Activated CD4-positive, alpha-beta memory T cell treated with anti-CD3 and anti-CD28 coated beads for 36 hours (primary cell): Measurements from ENCODE around the gene DRAP1. TPM values are rescaled to one million over a fixed set of nuclear protein-coding genes. Genes with fewer than 3 reads are reported as not detected.
"Not testable (repeated sequence)": the region's sequence is repeated elsewhere in the genome, so short reads cannot be mapped to it uniquely, and the experiment has no call there.

Experiments used
- CTCF ChIA-PET: fragments of 350-600 bp; sonication (Branson Sonifier 250); formaldehyde crosslinking; loops from one replicate; lab custom pipeline; 2021; ENCODE audit warnings: antibody characterized with exemption, inconsistent platforms; lab: Charles Lee
- POLR2A ChIA-PET: fragments of 350-600 bp; sonication (Branson Sonifier 250); formaldehyde crosslinking; loops from one replicate; lab custom pipeline; 2021; ENCODE audit warnings: antibody characterized with exemption; lab: Charles Lee
- DNase-seq: peaks from one replicate; pipeline ENCODE4 v3.0.0-alpha.2; 2020
- H3K27ac Mint-ChIP-seq: one replicate; pipeline ENCODE4 v1.8.0; 2021; ENCODE audit warnings: mixed read lengths
- H3K27me3 Mint-ChIP-seq: one replicate; pipeline ENCODE4 v1.8.0; 2021; ENCODE audit warnings: mixed read lengths
- H3K36me3 Mint-ChIP-seq: one replicate; pipeline ENCODE4 v1.8.0; 2021; ENCODE audit warnings: mixed read lengths
- H3K4me1 Mint-ChIP-seq: one replicate; pipeline ENCODE4 v1.8.0; 2021; ENCODE audit warnings: low read depth, mixed read lengths
- H3K4me3 Mint-ChIP-seq: one replicate; pipeline ENCODE4 v1.8.0; 2021; ENCODE audit warnings: mild to moderate bottlenecking, mixed read lengths
- H3K9me3 Mint-ChIP-seq: one replicate; pipeline ENCODE4 v1.8.0; 2021; ENCODE audit warnings: mixed read lengths
- intact Hi-C: fragments of 100-400 bp; cut with micrococcal nuclease; formaldehyde crosslinking; loops from one replicate; pipeline ENCODE4 v1.15.1; 2023
- total RNA-seq, 2 experiments: library from RNA; stranded (reverse); gene quantifications; one replicate each; pipeline ENCODE4 v1.2.3, GENCODE V29; 2021

Gene DRAP1
- total RNA-seq, 2 experiments from 2014 or later, result 154 to 169 TPM

DNA sequence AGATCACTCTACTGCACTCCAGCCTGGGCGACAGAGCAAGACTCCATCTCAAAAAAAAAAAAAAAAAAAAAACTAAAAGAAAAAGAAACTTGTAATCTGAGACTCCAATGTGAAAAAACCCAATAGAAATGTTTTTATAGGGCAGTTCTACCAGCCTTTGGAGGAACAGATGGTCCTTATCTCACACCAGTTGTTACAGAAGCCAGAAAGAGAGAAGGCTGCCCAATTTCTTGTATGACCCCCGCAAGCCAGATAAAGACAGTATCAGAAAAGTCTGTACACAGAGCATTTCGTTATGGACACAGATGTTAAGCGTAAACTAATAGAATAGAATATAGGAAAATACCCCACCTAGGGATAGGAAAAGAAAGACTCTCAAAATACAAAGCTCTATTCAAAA, 14.8 kb downstream of the DRAP1 start:
- peaks cover 2% of the 10 kb centered on the region for H3K27me3 Mint-ChIP-seq
- ChIA-PET CTCF (interaction anchor here (1.1 kb wide), 1 partner anchor 9 kb away, joined by 4 read pairs; no protein-coding TSS in a partner anchor), POLR2A (no interaction called here)
- intact Hi-C loops, result no loop called here
- no peak overlapping the region for H3K4me3 Mint-ChIP-seq
- DNase-seq, result no peak
- H3K9me3 Mint-ChIP-seq, result no peaks in the 10 kb centered on the region
- no peak overlapping the region for H3K27ac Mint-ChIP-seq
- peaks cover 6% of the 10 kb centered on the region for H3K4me1 Mint-ChIP-seq
- no peaks in the 10 kb centered on the region for H3K36me3 Mint-ChIP-seq

DNA sequence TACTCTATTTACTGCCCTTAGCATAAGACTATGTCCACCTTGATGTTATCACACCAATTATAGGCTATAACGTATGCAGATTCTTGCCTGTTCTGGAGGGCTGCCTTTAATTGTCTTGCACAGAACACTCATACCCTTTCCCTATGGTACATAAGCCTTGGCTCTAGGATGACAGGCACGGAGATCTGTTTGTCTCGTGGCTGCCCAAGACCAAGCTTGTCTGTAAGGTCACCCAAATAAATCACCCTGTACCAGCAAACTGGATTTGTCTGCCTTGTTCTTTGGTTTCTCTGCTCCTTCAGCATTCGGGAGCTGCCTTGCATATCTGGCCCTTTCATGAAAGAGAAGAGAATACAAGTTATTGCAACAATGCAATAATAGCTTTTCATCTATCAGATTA, 18.5 kb downstream of the DRAP1 start:
- H3K36me3 Mint-ChIP-seq, result no peaks in the 10 kb centered on the region

DNA sequence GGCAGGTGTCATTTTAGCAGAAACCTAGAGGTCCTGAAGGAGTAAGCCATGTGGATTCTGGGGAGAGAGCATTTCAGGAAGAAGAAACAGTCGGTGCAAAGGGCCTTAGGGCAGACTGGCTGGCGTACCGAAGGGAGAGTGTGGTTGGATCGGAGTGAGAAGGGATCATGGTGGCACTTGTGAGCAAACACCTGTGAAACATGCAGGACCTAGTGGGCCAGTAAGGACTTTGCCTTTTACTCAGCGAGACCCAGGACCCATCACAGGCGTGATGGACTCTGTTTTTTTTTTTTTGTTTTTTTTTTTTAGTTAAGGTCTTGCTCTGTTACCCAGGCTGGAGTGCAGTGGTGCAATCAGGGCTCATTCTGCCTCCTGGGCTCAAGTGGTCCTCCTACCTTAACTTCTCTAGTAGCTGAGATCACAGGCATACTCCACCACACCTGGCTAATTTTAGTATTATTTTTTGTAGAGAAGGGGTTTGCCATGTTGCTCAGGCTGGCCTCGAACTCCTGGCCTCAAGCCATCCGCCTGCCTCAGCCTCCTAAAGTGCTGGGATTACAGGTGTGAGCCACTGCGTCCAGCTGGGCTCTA, 22.6 kb downstream of the DRAP1 start:
- Mint-ChIP-seq H3K36me3 (no peaks in the 10 kb centered on the region), H3K27ac (peak overlapping the region; percentile 74), H3K27me3 (peaks cover 2% of the 10 kb centered on the region), H3K4me1 (peaks cover 9% of the 10 kb centered on the region), H3K4me3 (no peak overlapping the region), H3K9me3 (no peaks in the 10 kb centered on the region)
- CTCF ChIA-PET, result interaction anchor here (0.8 kb wide), 1 partner anchor 124 kb away, joined by 7 read pairs; no protein-coding TSS in a partner anchor
- intact Hi-C loops, result no loop called here
- no peak for DNase-seq
- POLR2A ChIA-PET, result interaction anchor here (0.7 kb wide), 1 partner anchor 17 kb away, joined by 5 read pairs; no protein-coding TSS in a partner anchor

More for the DNA sequence above, 18.5 kb downstream of the DRAP1 start:
- CTCF ChIA-PET, result interaction anchor here (1.7 kb wide), 2 partner anchors 51 to 158 kb away, joined by 3 to 4 read pairs; no protein-coding TSS in a partner anchor
- H3K4me1 Mint-ChIP-seq, result peaks cover 9% of the 10 kb centered on the region
- no peak overlapping the region for H3K27ac Mint-ChIP-seq
- no peak for DNase-seq
- POLR2A ChIA-PET, result interaction anchor here (0.8 to 1.0 kb wide), 2 partner anchors 13 to 19 kb away, joined by 3 to 4 read pairs; partner anchors contain the start of genes C11orf68 and DRAP1
- H3K27me3 Mint-ChIP-seq, result peaks cover 2% of the 10 kb centered on the region
- no peaks in the 10 kb centered on the region for H3K9me3 Mint-ChIP-seq
- intact Hi-C loops, result no loop called here
- H3K4me3 Mint-ChIP-seq, result no peak overlapping the region

DNA sequence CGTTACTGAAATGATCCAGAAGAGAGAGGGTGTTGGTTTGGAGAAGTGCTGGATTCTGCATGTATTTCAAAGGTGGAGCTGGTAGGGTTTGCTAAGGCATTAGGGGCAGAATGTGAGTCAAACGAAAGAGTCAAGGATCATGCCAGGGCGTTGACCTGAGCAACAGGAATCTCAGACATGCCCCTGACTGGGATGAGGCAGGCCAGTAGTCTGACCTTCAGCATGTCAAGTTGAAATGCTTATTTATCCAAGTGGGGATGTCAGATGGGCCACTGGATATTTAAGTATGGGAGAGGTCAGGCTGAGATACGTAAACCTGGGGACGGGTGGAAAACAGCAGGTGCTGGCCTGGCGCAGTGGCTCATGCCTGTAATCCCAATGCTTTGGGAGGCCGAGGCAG, 23.3 kb downstream of the DRAP1 start:
- no peaks in the 10 kb centered on the region for H3K36me3 Mint-ChIP-seq
- CTCF ChIA-PET, result interaction anchor here (0.7 kb wide), 1 partner anchor 8 kb away, joined by 4 read pairs; no protein-coding TSS in a partner anchor
- H3K9me3 Mint-ChIP-seq, result no peaks in the 10 kb centered on the region
- intact Hi-C loops, result no loop called here
- H3K27ac Mint-ChIP-seq, result no peak overlapping the region
- no peak for DNase-seq
- H3K27me3 Mint-ChIP-seq, result peaks cover 2% of the 10 kb centered on the region
- no peak overlapping the region for H3K4me3 Mint-ChIP-seq
- POLR2A ChIA-PET, result interaction anchor here (0.7 kb wide), 1 partner anchor 17 kb away, joined by 5 read pairs; no protein-coding TSS in a partner anchor
- peaks cover 9% of the 10 kb centered on the region for H3K4me1 Mint-ChIP-seq

DNA sequence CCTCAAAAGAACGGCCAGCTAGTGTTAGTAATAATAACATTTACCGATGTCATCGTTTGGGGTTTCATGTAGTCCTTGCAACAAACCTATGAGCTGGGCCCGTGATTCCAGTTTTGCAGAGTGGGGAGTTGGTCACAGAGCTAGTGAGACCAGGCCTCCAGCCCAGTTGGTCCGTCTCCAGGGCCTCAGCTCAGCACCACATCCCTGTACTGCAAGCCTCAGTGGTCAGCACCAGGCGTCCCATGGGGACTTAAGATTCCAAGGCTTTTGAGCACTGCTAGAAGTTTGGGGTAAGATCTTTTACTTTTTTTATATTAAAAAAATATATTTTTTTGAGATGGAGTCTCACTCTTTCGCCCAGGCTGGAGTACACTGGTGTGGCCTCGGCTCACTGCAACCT, 25.0 kb downstream of the DRAP1 start:
- Mint-ChIP-seq H3K27ac (no peak overlapping the region), H3K4me3 (no peak overlapping the region), H3K4me1 (peaks cover 9% of the 10 kb centered on the region), H3K36me3 (no peaks in the 10 kb centered on the region), H3K27me3 (no peaks in the 10 kb centered on the region), H3K9me3 (no peaks in the 10 kb centered on the region)
- no peak for DNase-seq
- CTCF ChIA-PET, result interaction anchor here (0.6 kb wide), 1 partner anchor 41 kb away, joined by 3 read pairs; no protein-coding TSS in a partner anchor
- POLR2A ChIA-PET, result no interaction called here
- intact Hi-C loops, result no loop called here

DNA sequence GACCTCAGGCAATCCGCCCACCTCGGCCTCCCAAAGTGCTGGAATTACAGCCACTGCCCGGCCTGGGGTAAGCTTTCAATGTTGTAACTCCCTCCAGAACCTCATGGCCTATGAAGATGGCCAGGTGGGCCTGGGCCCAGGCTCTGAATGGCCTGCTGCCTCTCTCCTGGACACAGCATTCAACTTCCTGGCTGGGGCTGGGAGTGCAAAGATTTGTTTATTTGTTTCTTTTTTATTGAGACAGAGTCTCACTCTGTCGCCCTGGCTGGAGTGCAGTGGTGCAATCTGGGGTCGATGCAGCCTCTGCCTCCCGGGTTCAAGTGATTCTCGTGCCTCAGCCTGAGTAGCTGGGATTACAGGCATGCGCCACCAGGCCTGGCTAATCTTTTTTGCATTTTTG, 25.5 kb downstream of the DRAP1 start:
- H3K36me3 Mint-ChIP-seq, result no peaks in the 10 kb centered on the region
- no peak for DNase-seq
- intact Hi-C loops, result no loop called here
- H3K9me3 Mint-ChIP-seq, result no peaks in the 10 kb centered on the region
- ChIA-PET CTCF (no interaction called here), POLR2A (no interaction called here)
- H3K27me3 Mint-ChIP-seq, result no peaks in the 10 kb centered on the region
- H3K27ac Mint-ChIP-seq, result no peak overlapping the region
- no peak overlapping the region for H3K4me3 Mint-ChIP-seq
- H3K4me1 Mint-ChIP-seq, result peaks cover 9% of the 10 kb centered on the region

DNA sequence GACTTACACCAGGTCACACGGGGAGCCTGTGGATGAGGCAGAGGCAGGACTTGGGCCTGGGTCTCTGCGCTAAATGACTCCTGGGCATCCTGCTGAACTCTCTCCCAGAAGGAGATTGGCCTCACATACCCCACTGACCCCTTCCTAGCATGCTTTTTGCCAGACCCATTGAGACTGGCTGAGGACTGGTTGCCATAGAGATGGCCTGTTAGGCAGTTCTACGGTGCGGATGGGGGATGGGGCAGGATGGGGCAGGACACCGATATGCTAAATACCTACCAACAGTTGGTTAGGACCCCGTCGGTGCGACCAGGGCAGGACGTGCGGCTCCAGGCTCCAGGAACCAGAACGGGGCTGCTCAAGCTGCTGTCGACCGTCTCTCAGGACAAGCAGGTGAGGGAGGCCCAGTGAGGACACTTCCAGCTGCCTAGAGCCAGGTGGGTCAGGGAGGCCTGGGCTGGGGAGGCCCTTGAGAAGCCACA, 26.2 kb downstream of the DRAP1 start, which contains the start of gene TSGA10IP:
Gene TSGA10IP (plus strand): TSS at position 51 of the 482 bp plus-strand sequence. CDS start 196 bp downstream, at position 247.
- CTCF ChIA-PET, result interaction anchor here (1.0 kb wide), 1 partner anchor 57 kb away, joined by 3 read pairs; the partner anchor contains the start of gene FIBP
- H3K4me1 Mint-ChIP-seq, result peaks cover 9% of the 10 kb centered on the region
- no peaks in the 10 kb centered on the region for H3K27me3 Mint-ChIP-seq
- intact Hi-C loops, result no loop called here
- no peak within 1 kb of the TSS for H3K4me3 Mint-ChIP-seq
- POLR2A ChIA-PET, result no interaction called here
- H3K9me3 Mint-ChIP-seq, result no peaks in the 10 kb centered on the region
- no peaks in the 10 kb centered on the region for H3K36me3 Mint-ChIP-seq
- H3K27ac Mint-ChIP-seq, result no peak within 1 kb of the TSS
- no peak for DNase-seq

DNA sequence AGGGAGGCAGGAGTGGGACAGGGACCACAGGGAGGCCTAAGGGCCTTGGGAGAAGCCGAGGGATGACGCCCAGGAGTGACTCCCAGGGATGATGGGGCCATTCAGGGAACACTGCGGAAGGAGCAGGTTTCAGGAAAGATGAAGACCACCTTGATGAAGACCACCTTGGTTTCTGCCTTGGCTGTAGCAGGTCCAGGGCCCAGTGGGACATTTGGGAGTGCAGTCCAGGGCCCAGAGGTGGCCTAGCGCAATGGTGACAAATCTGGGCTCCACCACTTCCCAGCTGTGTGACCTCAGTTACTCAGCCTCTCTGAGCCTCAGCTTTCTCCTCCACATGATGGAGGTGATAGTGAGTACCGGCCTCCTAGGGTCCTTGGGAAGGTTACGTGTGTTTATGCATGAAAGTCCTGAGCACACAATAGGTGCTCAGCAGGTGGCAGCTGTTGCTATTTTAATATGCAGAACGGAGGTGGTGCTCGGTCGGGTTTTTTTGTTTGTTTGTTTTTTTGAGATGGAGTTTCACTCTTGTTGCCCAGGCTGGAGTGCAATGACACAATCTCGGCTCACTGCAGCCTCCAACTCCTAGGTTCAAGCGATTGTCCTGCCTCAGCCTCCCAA, 26.8 kb downstream of the DRAP1 start:
- H3K4me3 Mint-ChIP-seq, result no peak overlapping the region
- intact Hi-C loops, result no loop called here
- H3K27ac Mint-ChIP-seq, result no peak overlapping the region
- H3K36me3 Mint-ChIP-seq, result no peaks in the 10 kb centered on the region
- CTCF ChIA-PET, result interaction anchor here (1.0 kb wide), 1 partner anchor 57 kb away, joined by 3 read pairs; the partner anchor contains the start of gene FIBP
- H3K4me1 Mint-ChIP-seq, result peaks cover 7% of the 10 kb centered on the region
- no peaks in the 10 kb centered on the region for H3K9me3 Mint-ChIP-seq
- DNase-seq, result no peak
- POLR2A ChIA-PET, result no interaction called here
- no peaks in the 10 kb centered on the region for H3K27me3 Mint-ChIP-seq

DNA sequence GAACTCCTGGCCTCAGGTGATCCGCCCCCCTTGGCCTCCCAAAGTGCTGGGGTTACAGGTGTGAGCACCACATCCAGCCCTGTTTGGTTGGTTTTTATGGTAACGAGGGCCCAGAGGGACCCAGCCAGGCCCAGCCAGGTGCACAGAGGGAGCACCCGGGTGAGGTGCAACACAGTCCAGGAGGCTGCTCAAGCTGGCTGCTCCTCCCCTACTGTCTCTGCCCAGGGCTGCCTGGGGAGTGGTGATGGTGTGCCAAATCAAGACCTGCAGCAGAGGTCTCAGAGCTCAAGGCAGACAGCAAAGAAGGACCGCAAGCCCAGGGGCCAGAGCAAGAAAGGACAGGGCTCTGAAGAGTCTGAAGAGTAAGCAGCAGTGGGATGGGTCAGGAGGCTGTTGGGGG, 27.4 kb downstream of the DRAP1 start:
- Mint-ChIP-seq H3K4me1 (peaks cover 1% of the 10 kb centered on the region), H3K36me3 (no peaks in the 10 kb centered on the region), H3K27me3 (no peaks in the 10 kb centered on the region), H3K27ac (no peak overlapping the region), H3K4me3 (no peak overlapping the region), H3K9me3 (no peaks in the 10 kb centered on the region)
- ChIA-PET POLR2A (no interaction called here), CTCF (interaction anchor here (1.0 kb wide), 1 partner anchor 58 kb away, joined by 3 read pairs; the partner anchor contains the start of gene FIBP)
- intact Hi-C loops, result no loop called here
- DNase-seq, result no peak

DNA sequence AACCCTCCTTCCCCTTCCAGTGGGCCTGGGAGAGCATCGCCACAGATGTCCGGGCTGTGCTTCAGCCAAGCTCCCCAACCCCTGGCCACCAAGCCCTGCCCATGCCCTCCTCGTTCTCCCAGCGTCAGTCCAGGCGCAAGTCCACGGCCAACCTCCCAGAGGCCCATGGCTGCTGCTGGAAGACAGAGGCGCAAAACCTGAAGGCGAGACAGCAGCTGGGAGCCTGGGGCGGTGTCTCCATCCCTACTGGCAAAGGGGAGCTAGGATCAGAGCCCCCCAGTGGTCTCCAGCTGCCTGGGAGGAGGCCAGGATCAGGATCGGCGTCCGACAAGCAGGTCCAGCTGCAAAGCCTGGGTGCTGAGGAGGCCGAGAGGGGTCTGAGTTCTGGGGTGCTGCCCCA, 27.9 kb downstream of the DRAP1 start:
- Mint-ChIP-seq H3K27me3 (no peaks in the 10 kb centered on the region), H3K4me3 (no peak overlapping the region), H3K9me3 (no peaks in the 10 kb centered on the region), H3K27ac (no peak overlapping the region), H3K36me3 (no peaks in the 10 kb centered on the region), H3K4me1 (no peaks in the 10 kb centered on the region)
- ChIA-PET CTCF (interaction anchor here (1.2 kb wide), 1 partner anchor 63 kb away, joined by 4 read pairs; no protein-coding TSS in a partner anchor), POLR2A (interaction anchor here (1.1 kb wide), 1 partner anchor 29 kb away, joined by 3 read pairs; the partner anchor contains the start of gene C11orf68)
- no peak for DNase-seq
- intact Hi-C loops, result no loop called here

DNA sequence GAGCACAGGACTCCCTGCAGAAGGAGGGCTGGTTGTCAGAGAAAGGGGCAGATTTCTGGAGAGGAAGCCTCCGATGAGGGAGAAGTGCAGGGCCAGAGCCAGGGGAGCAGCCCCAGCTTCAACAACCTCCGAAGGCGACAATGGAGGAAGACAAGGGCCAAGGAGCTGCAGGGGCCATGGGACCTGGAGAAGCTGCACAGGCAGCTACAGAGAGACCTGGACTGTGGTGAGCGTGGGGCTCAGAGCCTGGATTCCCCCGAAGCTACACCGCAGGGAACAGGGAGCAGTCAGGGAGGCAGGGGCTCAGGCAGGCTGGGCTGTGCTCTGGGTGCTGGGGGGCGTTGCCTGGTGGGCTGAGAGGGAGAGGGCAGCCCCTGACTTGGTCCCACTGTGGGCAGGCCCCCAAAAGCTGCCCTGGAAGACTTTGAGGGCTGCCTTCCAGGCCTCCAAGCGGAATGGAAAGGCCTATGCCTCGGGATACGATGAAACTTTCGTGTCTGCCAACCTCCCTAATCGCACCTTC, 28.4 kb downstream of the DRAP1 start:
- H3K9me3 Mint-ChIP-seq, result no peaks in the 10 kb centered on the region
- H3K36me3 Mint-ChIP-seq, result no peaks in the 10 kb centered on the region
- ChIA-PET CTCF (interaction anchor here (1.2 kb wide), 1 partner anchor 63 kb away, joined by 4 read pairs; no protein-coding TSS in a partner anchor), POLR2A (interaction anchor here (1.1 kb wide), 1 partner anchor 29 kb away, joined by 3 read pairs; the partner anchor contains the start of gene C11orf68)
- no peak overlapping the region for H3K27ac Mint-ChIP-seq
- no peak overlapping the region for H3K4me3 Mint-ChIP-seq
- no peak for DNase-seq
- H3K4me1 Mint-ChIP-seq, result no peaks in the 10 kb centered on the region
- intact Hi-C loops, result no loop called here
- H3K27me3 Mint-ChIP-seq, result no peaks in the 10 kb centered on the region

DNA sequence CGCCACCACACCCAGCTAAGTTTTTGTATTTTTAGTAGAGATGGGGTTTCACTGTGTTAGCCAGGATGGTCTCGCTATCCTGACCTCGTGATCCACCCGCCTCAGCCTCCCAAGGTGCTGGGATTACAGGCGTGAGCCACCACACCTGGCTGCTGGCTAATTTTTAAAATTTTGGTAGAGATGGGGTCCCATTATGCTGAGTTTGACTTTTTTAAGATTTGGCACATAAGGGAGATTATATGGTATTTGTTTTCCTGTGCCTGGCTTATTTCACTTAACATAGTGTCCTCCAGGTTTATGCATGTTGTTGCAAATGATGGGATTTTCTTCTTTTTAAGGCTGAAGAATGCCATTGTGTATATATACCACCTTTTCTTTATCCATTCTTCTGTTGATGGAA, 31.5 kb downstream of the DRAP1 start:
- POLR2A ChIA-PET, H3K36me3 Mint-ChIP-seq, intact Hi-C loops, H3K4me1 Mint-ChIP-seq, DNase-seq, H3K9me3 Mint-ChIP-seq, H3K27ac Mint-ChIP-seq, H3K4me3 Mint-ChIP-seq, H3K27me3 Mint-ChIP-seq: not testable (repeated sequence)
- CTCF ChIA-PET, result interaction anchor here (3.1 kb wide), 1 partner anchor 66 kb away, joined by 11 read pairs; no protein-coding TSS in a partner anchor
